HG03432 (cell line): ENCODE data around the gene LGR4.
"Not testable (repeated sequence)": the region's sequence is repeated elsewhere in the genome, so short reads cannot be mapped to it uniquely, and the experiment has no call there.

Experiments used
- ATAC-seq: cut with Tn5 transposase; IDR thresholded peaks from one replicate; pipeline ENCODE4 v1.9.1; 2021; ENCODE audit warnings: mild to moderate bottlenecking, moderate library complexity; ENCODE audit not compliant: unreplicated experiment

The LGR4 gene

GRCh38 chr11:27472398-27473016 is at the start of gene LGR4:
Gene LGR4 (minus strand): TSS chr11:27472790. CDS start chr11:27472302, 488 bp downstream.
- ATAC-seq: peak; percentile 83

DNA sequence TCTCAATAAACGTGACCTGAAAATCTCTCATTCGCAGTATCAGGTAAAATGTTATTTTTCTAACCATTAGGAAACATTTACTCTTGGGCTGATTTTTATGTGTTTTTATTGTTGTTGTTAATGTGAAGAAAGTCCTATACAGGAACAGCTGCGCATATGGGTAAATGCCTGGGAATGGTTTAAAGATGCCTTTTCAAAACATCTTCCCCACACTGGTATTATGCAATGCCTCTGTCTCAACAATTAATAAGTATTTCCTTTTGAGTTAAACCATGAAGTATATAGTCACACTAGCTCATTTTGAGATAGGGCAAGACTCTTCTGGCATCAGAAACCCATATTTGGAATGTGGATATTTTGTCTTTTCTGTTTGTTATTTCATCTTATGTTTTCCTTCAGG is 47.6 kb upstream of the LGR4 start:
- ATAC-seq: no peak

DNA sequence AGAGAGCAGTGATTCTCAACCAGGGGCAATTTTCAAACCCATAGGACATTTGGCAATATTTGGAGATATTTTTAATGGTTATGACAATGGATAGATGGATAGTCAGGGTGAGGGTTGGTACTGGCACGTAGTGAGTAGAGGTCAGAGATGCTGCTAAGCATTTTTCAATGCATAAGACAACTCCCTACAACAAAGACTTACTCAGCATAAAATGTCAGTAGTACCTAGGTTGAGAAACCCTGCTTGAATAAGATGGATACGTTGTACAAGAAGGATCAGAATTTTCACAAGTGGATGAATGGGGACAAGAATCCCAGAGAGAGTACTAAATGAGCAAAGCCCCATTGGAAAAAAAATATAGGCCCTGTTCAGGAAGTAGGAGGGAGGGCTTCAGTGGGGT is 45.9 kb upstream of the LGR4 start:
- no peak for ATAC-seq

- ATAC-seq: not testable (repeated sequence)
Observed at GRCh38 chr11:27517490-27517889, 44.9 kb upstream of the LGR4 start.

DNA sequence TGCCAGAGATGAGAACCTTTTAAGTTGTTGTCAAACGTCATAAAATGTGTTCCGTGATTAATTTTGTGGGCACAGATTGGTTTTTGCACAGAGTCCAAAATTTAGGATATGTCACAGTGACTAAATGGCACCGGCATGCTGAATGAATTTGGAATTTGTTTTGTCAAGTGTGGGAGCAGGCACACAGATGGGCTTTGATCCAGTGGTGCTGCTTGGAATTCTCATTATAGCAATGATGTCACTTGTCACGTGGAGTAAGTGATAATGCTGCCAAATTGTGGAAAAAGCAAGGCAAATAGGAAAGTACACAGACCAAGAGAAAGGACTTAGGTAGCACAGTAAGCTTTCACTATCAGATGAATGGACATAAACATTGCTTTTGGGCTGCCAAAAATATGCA is 42.0 kb upstream of the LGR4 start:
- no peak for ATAC-seq

GRCh38 chr11:27514076-27514475 is 41.5 kb upstream of the LGR4 start:
- ATAC-seq: no peak

DNA sequence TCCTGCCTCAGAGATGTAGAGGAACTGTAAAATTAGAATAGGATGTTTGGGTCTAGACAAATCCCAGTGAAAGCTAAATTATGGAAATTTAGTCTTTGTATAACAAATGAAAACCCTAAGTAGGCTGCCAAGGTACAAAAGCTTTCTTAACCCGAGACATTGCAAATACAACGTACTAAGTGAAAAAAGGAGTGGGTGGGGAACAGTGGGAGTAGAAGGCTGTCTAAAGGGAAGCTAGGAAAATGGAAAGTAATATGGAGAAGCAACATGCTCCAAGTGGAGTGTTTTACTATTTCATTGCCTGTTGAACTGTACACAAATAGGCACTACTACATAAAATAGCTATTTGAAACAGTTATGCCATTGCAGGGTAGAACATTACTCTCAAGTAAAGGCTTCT is 40.8 kb upstream of the LGR4 start:
- no peak for ATAC-seq

- ATAC-seq: no peak
Observed at GRCh38 chr11:27512238-27512637, 39.6 kb upstream of the LGR4 start.

DNA sequence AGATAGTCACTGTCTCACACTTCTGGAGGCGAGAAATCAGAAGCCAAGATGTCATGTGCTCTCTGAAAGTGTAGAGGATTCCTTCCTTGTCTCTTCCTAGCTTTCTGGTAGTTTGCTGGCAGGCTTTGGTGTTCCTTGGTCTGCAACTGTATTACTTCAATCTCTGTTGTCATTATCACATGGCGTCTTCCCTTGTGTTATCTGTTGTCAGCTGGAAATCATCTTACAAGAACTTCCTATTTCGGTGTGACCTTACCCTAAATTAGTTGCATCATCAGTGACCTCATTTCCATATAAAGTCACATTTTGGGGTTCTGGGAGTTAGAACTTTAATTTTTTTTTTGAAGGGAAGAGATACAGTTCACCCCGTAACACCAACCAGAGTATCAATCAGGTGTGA is 37.3 kb upstream of the LGR4 start:
- ATAC-seq: no peak

DNA sequence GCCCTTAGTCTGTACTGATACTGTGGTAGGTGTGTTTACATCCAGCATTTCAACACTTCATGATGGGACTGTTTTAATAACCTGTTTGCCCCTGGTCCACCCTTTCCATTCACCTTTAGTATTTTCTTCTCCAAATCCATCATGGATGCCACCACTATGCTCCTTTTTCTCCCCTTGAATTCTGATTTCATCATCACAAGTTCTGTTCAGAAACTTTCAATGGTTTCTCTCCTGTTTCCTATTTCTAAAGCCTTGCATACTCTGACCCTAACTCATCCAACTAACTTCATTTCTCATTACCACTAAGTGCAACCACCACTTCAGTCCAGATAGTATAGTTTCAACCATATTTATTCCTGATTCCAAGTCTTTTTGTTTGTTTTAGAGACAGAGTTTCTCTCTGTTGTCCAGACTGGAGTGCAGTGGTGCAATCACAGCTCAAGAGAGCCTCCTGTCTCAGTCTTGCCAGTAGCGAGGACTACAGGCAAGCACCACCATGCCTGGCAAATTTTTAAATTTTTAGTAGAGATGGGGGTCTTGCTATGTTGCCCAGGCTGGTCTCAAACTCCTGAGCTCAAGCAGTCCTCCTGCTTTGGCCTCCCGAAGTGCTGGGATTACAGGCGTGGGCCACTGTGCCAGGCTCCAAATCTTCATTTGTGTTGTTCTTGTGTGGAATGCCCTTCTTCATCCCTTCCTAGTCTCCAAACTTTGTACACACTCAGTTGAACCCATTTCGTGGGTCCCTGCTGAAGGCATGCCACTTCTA is 35.1 kb upstream of the LGR4 start:
- no peak for ATAC-seq

DNA sequence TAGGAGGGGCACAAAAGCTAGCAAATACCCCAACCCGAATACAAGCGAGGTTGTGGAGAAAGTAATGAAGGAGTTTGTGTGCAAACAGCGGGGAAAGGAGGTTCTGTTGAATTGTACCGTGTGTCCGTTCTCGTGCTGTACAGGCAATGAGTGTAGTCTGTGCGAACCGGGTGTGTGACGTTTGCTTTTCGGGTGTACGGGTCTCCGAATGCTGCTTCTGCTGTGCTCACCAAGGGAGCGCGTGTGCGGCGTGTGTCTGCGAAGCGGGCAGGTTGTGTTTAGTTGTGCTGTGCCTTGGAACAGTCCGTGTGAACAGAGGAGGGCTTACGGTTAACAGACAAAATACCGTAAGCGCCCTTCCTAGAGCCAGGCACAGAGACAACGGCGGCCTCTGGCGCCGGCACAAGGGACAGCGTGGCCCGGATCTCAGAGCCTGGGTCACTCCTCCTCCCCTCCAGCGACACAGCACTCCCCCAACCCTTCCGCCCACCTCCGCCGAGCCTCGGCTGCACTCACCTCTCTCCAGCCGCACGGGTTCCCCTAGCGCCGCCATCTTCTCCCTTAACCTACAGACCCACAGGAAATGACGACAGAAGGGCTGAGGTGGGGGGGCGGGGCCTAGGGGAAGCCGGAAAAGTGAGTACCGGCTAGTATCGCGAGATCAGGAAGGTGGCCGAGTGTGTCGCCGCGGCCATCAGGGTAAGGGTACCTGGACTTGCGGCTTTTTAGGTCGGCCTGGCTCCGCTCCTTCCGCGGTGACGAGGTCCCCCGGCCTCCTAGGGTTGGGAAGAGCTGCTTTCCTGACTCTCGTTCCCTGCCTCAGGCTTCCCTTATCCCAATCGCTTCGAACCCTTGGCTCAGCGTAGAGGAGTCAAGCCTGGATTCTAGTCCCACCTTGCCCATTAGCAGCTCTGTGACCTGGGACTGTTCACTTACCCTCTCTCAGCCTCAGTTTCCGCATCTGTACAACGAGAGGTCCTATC is 33.9 kb upstream of the LGR4 start, which contains the start of gene LIN7C:
Gene LIN7C (minus strand): TSS at position 570 of the 983 bp plus-strand sequence. CDS start 17 bp downstream, at position 553.
- ATAC-seq: peak; percentile 96

- peak; percentile 2 for ATAC-seq
Observed at GRCh38 chr11:27505781-27506180, 33.2 kb upstream of the LGR4 start.

GRCh38 chr11:27504205-27504604 is 31.6 kb upstream of the LGR4 start:
- no peak for ATAC-seq

DNA sequence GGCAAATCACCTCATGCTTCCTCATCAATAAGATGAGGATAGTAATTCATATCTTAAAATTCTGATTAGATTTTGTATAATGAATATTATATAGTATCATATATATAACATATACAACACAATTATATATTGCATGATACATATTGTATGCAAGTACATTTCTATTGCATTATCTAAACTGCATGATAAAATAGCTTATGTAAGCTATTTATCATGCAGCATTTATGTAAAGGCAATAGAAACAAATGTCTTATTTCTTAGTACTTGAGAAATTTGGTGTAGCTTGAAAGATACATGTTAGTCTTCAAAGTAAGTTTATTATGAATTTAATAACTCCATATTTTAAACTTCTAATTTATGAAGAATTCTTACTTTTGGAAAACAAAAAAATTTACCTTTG is 28.5 kb upstream of the LGR4 start:
- no peak for ATAC-seq

GRCh38 chr11:27497911-27498310 is 25.3 kb upstream of the LGR4 start:
- no peak for ATAC-seq

DNA sequence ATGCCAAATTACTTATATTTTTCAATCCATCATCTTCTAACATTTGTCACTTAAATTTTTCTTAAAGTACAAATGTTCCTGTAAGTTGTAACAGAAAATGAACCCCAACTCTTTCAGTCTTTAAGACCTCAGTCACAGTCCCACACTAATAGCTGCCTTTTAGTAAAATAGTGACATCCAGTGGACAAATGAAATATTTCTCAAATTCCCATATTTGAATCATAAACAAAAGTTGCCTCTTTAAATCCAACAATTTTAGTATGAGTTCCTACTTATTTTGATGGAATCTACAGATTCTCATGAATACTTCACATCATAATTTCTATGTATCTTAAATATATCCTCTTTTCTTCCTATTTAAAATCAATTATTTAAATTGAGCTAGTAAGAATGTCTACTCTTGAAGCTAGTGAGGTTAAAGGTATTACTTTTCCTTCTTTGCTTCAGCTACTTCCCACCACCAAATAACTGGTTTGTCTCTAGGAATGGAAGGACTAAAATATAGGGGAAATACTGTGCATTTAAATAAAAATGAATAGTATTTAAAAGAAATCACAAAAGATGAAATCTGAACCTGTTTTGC is 24.8 kb upstream of the LGR4 start:
- ATAC-seq: peak; percentile 76

GRCh38 chr11:27496461-27496860 is 23.9 kb upstream of the LGR4 start:
- no peak for ATAC-seq

DNA sequence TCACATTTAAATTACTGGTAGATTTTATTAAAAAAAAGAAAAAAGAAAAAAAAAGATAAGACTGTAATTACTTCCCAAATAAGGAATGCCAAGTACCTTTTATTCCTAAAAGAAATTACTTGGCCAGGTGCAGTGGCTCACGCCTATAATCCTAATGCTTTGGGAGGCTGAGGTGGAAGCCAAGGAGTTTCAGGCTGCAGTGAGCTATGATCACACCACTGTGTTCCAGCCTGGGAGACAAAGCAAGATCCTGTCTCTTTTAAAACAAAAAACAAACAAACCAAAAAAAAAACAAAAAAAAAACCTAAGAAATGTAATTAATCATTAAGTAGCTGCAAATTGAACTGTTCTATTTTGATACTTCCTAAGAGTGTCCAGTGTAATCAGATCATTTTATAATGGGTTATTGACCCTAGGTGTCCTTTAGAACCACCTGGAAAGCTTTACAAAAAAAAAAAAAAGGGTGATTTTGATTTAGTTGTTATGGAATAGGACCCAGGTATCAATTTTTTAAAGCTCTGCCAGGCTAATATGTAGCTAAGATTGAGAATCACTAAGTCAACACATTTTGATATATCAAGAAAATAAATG is 23.2 kb upstream of the LGR4 start:
- no peak for ATAC-seq

GRCh38 chr11:27489092-27489491 is 16.5 kb upstream of the LGR4 start:
- ATAC-seq: no peak

DNA sequence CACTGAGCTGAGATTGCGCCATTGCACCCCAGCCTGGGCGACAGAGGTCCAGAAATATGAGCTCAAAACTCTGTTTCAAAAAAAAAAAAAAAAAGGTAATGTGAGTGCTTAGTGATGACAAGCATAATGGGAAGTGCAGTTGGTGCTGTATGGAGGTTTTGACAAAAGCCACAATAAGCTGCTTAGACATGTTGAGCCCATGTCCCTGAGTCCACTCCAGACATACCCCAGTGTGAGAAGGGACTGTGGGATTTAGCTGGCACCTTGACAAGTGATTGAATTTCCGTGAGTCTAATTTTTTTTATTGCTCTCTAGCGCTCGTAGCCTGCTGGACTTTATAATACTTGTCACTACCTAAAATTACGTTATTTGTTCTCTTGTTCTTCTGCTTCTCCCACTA is 15.1 kb upstream of the LGR4 start:
- no peak for ATAC-seq
